Body of pancreas (tissue), 4 donors: ENCODE data around the gene GPER1.

Experiments
- POLR2A ChIP-seq, 3 donors: fragments of 450-650 bp; IDR thresholded peaks; one replicate each; pipeline ENCODE4 v1.6.1; 2016; ENCODE audit warnings: antibody characterized with exemption in 3 of 3, mild to moderate bottlenecking in 2 of 3
- TF ChIP-seq, protein P1 (sequence below), 7 experiments: fragments of 450-650 bp in 4 of 7; fragments of 200-600 bp in 3 of 7; sonication (generic) in 3 of 7; IDR thresholded peaks; one replicate each; pipeline ENCODE4 v1.5.1; 2016 to 2019; ENCODE audit warnings: antibody characterized with exemption in 7 of 7

DNA sequence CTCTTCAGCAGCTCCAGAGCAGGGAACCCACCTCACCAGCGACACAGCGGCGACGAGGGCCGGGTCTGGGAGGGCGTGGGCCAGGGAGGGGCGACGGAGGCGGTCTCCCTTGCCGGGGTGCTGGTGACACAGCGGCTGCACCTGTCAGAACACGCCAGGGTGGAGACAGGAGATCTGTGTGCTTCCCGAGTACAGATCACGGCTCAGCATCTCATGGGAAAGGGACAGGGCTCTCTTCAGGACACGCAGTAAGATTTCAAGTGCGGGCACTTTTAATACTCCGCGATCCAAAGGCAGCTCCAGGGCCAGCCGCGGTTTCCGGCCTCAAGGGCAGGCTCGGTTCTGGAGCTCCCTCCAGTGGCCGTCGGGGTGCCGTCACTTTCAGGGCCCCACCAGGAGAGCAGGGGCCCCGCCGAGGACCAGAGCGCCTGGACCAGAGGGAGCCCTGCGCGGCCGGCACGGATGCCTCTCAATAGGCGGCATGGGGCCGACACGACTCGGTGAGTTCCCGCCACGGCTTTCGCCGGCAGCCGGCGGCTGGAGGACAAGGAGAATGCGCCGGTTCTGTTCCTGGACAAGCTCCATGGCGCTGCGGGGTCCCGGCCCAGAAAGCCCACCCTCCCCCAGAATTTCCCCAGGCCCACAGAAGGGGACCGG is 22.2 kb upstream of the GPER1 start:
- TF ChIP-seq, protein P1, sequence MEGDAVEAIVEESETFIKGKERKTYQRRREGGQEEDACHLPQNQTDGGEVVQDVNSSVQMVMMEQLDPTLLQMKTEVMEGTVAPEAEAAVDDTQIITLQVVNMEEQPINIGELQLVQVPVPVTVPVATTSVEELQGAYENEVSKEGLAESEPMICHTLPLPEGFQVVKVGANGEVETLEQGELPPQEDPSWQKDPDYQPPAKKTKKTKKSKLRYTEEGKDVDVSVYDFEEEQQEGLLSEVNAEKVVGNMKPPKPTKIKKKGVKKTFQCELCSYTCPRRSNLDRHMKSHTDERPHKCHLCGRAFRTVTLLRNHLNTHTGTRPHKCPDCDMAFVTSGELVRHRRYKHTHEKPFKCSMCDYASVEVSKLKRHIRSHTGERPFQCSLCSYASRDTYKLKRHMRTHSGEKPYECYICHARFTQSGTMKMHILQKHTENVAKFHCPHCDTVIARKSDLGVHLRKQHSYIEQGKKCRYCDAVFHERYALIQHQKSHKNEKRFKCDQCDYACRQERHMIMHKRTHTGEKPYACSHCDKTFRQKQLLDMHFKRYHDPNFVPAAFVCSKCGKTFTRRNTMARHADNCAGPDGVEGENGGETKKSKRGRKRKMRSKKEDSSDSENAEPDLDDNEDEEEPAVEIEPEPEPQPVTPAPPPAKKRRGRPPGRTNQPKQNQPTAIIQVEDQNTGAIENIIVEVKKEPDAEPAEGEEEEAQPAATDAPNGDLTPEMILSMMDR (IDR thresholded peaks at IDR 0.05), result peak; percentile 88 to 98 (median 95)
- no peak for TF ChIP-seq POLR2A (IDR thresholded peaks at IDR 0.05)
